ENCODE results near the gene SLC28A1.
"Not testable (repeated sequence)": the region's sequence is repeated elsewhere in the genome, so short reads cannot be mapped to it uniquely, and the experiment has no call there.

SLC28A1 gene

DNA sequence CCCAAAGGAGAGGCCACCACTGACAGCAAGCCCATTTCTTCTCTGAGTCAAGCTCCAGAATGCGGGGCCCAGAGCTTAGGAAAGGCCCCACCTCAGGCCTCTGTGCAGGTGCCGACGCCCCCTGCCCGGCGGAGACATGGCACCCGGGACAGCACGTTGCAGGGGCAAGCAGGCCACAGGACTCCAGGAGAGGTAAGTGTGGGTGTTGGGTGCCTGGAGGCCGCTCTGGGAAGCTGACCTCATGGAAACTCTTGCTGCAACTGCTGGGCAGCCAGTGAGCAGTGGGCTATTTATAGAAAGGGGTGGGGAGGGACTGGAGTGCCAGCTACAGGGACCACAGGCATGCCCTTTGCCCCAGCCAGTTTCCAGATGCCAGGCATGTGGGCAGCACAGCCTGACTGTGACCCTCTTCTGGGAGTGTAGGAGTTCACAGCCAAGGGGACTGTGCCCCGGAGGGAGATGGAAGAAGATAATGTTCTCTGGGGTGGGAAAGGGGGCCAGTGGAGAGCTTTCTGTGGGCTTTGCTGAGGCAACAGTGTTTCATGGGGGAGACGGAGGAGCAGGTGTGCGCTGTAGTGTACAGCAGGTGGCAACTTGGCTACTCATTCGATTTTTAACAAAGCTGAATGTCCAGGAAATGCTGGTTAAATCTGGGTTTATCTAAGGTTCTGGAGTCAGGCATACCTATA, 43.6 kb upstream of the SLC28A1 start:
- TF ChIP-seq, protein P1, sequence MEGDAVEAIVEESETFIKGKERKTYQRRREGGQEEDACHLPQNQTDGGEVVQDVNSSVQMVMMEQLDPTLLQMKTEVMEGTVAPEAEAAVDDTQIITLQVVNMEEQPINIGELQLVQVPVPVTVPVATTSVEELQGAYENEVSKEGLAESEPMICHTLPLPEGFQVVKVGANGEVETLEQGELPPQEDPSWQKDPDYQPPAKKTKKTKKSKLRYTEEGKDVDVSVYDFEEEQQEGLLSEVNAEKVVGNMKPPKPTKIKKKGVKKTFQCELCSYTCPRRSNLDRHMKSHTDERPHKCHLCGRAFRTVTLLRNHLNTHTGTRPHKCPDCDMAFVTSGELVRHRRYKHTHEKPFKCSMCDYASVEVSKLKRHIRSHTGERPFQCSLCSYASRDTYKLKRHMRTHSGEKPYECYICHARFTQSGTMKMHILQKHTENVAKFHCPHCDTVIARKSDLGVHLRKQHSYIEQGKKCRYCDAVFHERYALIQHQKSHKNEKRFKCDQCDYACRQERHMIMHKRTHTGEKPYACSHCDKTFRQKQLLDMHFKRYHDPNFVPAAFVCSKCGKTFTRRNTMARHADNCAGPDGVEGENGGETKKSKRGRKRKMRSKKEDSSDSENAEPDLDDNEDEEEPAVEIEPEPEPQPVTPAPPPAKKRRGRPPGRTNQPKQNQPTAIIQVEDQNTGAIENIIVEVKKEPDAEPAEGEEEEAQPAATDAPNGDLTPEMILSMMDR (IDR thresholded peaks at IDR 0.05; ENCODE audit: insufficient read depth, low read depth, low read length, missing control alignments) = no peak
- no peak overlapping the region for H3K4me3 ChIP-seq (ENCODE audit: low read depth, low read length)
- DNase-seq (ENCODE audit: low read depth) = no peak

DNA sequence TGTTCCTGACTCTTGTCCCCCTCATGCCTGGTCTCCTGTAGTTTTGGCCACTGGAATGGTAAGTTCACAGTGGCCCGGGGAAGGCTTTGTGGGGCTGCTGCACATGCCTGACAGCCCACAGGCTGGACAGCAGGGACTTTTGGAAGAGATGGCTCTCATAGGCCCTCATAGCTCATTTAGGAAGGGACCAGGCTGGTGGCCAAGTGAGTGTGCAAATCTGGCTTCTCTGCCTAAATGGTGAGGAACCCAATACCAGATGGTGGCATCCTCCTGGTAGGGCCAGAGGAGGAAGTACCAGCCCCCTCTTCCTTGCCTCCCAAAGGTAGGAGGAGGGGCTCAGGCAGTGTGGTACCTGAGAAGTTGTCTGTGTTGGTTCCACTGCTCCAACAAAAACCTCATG, 41.7 kb upstream of the SLC28A1 start:
- no peak for DNase-seq (ENCODE audit: low read depth)
- H3K4me3 ChIP-seq (ENCODE audit: low read depth, low read length) = no peak overlapping the region
- TF ChIP-seq, protein P1 (IDR thresholded peaks at IDR 0.05; ENCODE audit: insufficient read depth, low read depth, low read length, missing control alignments) = no peak

DNA sequence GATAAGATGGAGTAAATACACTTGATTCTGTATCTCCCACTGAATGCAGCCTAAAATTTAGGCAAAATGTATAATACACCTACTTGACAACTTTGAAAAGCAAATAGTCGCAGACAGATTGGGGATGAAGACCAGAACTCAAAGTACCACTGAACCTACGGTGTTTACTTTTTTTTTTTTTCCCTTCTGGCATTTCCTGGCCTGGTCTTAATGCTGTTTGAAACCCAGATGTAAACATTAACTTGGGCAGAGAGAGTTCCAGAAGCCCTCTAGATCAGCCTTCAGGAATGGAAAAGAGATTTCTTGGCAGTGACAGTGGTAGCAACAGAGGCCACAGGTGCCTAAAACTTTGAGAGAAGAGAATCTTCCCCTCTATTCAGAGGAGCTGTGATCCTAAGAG, 39.5 kb upstream of the SLC28A1 start:
- no peak overlapping the region for H3K4me3 ChIP-seq (ENCODE audit: low read depth, low read length)
- no peak for DNase-seq (ENCODE audit: low read depth)
- TF ChIP-seq, protein P1 (IDR thresholded peaks at IDR 0.05; ENCODE audit: insufficient read depth, low read depth, low read length, missing control alignments) = no peak

DNA sequence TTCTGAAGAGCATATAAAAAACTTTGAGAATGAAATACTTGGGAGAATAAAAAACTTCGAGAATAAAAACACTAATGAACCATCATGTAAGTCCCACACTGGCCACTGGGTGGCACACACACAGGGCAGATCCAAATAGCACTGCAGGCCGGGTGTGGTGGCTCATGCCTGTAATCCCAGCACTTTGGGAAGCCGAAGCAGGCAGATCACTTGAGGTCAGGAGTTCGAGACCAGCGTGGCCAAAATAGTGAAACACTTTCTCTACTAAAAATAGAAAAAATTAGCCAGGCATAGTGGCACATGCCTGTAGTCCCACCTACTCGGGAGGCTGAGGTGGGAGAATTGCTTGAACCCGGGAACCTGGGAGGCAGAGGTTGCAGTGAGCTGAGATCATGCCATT, 38.8 kb upstream of the SLC28A1 start:
- TF ChIP-seq, protein P1 (IDR thresholded peaks at IDR 0.05; ENCODE audit: insufficient read depth, low read depth, low read length, missing control alignments) = peak; percentile 60
- peak; percentile 66 for DNase-seq (ENCODE audit: low read depth)
- H3K4me3 ChIP-seq (ENCODE audit: low read depth, low read length) = not testable (repeated sequence)

DNA sequence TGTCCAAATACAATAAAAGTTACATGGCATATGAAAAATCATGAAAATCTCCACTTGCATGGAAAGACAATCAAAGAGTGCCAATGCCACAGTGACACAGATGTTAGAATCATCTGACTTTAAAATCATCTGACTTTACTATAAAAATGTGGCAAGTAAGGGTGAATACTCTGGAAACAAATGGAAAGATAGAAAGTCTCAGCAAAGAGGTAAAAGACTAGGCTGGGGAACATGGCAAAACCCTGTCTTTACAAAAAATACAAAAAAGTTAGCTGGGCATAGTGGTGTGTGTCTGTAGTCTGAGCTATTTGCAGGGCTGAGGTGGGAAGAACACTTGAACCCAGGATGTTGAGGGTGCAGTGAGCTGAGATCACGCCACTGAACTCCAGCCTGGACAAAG, 38.2 kb upstream of the SLC28A1 start:
- no peak overlapping the region for H3K4me3 ChIP-seq (ENCODE audit: low read depth, low read length)
- DNase-seq (ENCODE audit: low read depth) = no peak
- TF ChIP-seq, protein P1 (IDR thresholded peaks at IDR 0.05; ENCODE audit: insufficient read depth, low read depth, low read length, missing control alignments) = no peak

DNA sequence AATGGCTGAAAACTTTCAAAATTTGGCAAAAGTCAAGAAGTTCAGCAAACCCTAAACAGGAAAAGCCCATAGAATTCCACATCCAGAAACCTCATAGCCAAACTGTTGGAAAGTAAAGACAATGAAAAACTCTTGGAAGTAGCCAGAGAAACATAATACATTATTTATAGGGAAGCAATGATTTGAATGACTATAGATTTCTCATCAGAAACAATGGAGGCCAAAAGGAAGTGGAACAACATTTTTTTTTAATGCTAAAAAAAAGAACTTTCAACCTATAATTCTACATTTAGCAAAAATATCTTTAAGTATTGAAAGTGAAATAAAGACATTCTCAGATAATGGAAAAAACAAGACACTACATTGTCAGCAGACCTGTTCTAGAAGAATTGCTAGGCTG, 37.1 kb upstream of the SLC28A1 start:
- H3K4me3 ChIP-seq (ENCODE audit: low read depth, low read length) = no peak overlapping the region
- TF ChIP-seq, protein P1 (IDR thresholded peaks at IDR 0.05; ENCODE audit: insufficient read depth, low read depth, low read length, missing control alignments) = no peak
- DNase-seq (ENCODE audit: low read depth) = no peak

DNA sequence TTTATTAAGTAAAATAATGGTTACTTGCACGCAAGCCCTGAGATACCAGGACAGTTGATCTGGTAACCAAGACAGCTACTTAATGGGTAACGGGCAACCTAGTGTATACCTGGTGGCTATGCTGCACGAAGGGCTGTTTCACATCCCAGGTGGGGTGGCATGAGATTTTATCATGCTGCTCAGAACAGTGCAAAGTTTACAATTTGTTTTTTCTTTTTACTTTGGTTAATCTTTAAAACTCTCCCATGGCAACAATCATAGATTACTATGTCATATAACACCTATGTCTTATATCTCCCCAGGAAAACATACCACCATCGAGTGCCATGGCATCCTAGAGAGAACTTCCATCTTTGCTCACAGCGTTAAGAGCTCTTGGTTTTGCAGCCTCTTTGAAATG, 32.2 kb upstream of the SLC28A1 start:
- DNase-seq (ENCODE audit: low read depth) = no peak
- no peak overlapping the region for H3K4me3 ChIP-seq (ENCODE audit: low read depth, low read length)
- TF ChIP-seq, protein P1 (IDR thresholded peaks at IDR 0.05; ENCODE audit: insufficient read depth, low read depth, low read length, missing control alignments) = no peak
